GM18505 (cell line): Measurements from ENCODE around the gene ABCA7.

ENCODE experiments used
- ATAC-seq: cut with Tn5 transposase; IDR thresholded peaks from one replicate; pipeline ENCODE4 v1.9.1; 2021; ENCODE audit not compliant: unreplicated experiment
- POLR2A ChIP-seq: IDR thresholded peaks from 4 replicates; pipeline ENCODE4 v1.6.1; 2011; ENCODE audit warnings: borderline replicate concordance; ENCODE audit not compliant: insufficient read depth, insufficient read length; ENCODE audit errors: extremely low read depth

Gene ABCA7

GRCh38 chr19:1102407-1103131 lies 62.7 kb downstream of the ABCA7 start:
- no peak for ATAC-seq
- TF ChIP-seq POLR2A: peak; percentile 44

- ATAC-seq: no peak
- TF ChIP-seq POLR2A: no peak
Measured at GRCh38 chr19:1103132-1103707, 63.3 kb downstream of the ABCA7 start.

GRCh38 chr19:1103708-1104310 lies 63.9 kb downstream of the ABCA7 start, which contains the start of gene GPX4:
Gene GPX4, plus strand, starts transcription at chr19:1103994. Its CDS starts 50 bp downstream, at chr19:1104044.
- TF ChIP-seq POLR2A: peak; percentile 97

GRCh38 chr19:1104311-1105007 lies 64.6 kb downstream of the ABCA7 start:
- peak; percentile 33 for ATAC-seq
- no peak for TF ChIP-seq POLR2A

More at GRCh38 chr19:1103708-1104310, 63.9 kb downstream of the ABCA7 start, which contains the start of gene GPX4:
- ATAC-seq: peak; percentile 66

- no peak for TF ChIP-seq POLR2A
- no peak for ATAC-seq
Measured at GRCh38 chr19:1105008-1105872, 65.3 kb downstream of the ABCA7 start.

- ATAC-seq: no peak
- peak; percentile 21 for TF ChIP-seq POLR2A
Measured at GRCh38 chr19:1105873-1106840, 66.2 kb downstream of the ABCA7 start.

GRCh38 chr19:1106841-1107660 lies 67.1 kb downstream of the ABCA7 start:
- TF ChIP-seq POLR2A: no peak
- no peak for ATAC-seq

GRCh38 chr19:1107661-1108261 lies 67.9 kb downstream of the ABCA7 start:
- peak; percentile 7 for TF ChIP-seq POLR2A
- no peak for ATAC-seq

- TF ChIP-seq POLR2A: no peak
- ATAC-seq: no peak
Measured at GRCh38 chr19:1108291-1109031, 68.6 kb downstream of the ABCA7 start.

- no peak for ATAC-seq
Measured at GRCh38 chr19:1109032-1109551, 69.2 kb downstream of the ABCA7 start.

More at GRCh38 chr19:1109032-1109551, 69.2 kb downstream of the ABCA7 start:
- no peak for TF ChIP-seq POLR2A
